Trophoblast cell (in vitro differentiated cells and primary cell): Measurements from ENCODE around the gene MBD3L3.
"Not testable (repeated sequence)": the region's sequence is repeated elsewhere in the genome, so short reads cannot be mapped to it uniquely, and the experiment has no call there.

Experiments used
- DNase-seq, 2 donors: peaks; one replicate each; pipeline ENCODE4 v3.0.0-alpha.2; 2016
- H2AFZ ChIP-seq: 2 replicates; pipeline ENCODE4 v1.6.1; 2013; ENCODE audit warnings: low read length, moderate library complexity, mild to moderate bottlenecking; ENCODE audit not compliant: insufficient read depth, poor library complexity
- H2AK5ac ChIP-seq: 2 replicates; pipeline ENCODE4 v1.6.1; 2013; ENCODE audit warnings: mild to moderate bottlenecking, low read length
- H2BK120ac ChIP-seq: 2 replicates; pipeline ENCODE4 v1.6.1; 2013; ENCODE audit warnings: low read length, mild to moderate bottlenecking, moderate library complexity; ENCODE audit not compliant: insufficient read depth, poor library complexity
- H2BK12ac ChIP-seq: 2 replicates; pipeline ENCODE4 v1.6.1; 2013; ENCODE audit warnings: mild to moderate bottlenecking, low read length, moderate library complexity
- H2BK5ac ChIP-seq: 2 replicates; pipeline ENCODE4 v1.6.1; 2013; ENCODE audit warnings: low read length, low read depth, moderate library complexity, mild to moderate bottlenecking; ENCODE audit not compliant: poor library complexity
- H3K14ac ChIP-seq: 2 replicates; pipeline ENCODE4 v1.6.1; 2013; ENCODE audit warnings: mild to moderate bottlenecking, low read length
- H3K18ac ChIP-seq: 2 replicates; pipeline ENCODE4 v1.6.1; 2013; ENCODE audit warnings: mild to moderate bottlenecking, low read length
- H3K23ac ChIP-seq: 2 replicates; pipeline ENCODE4 v1.6.1; 2013; ENCODE audit warnings: low read length
- H3K27ac ChIP-seq: 2 replicates; pipeline ENCODE4 v1.5.1; 2013; ENCODE audit warnings: low read depth, mild to moderate bottlenecking, inconsistent platforms, low read length, moderate library complexity
- H3K27me3 ChIP-seq: 2 replicates; pipeline ENCODE4 v1.6.1; 2013; ENCODE audit warnings: inconsistent platforms, mild to moderate bottlenecking, low read length, moderate library complexity; ENCODE audit not compliant: insufficient read depth
- H3K36me3 ChIP-seq, 2 experiments: 1 replicate in 1 of 2; 2 replicates in 1 of 2; pipeline ENCODE4 v1.6.1; 2013; ENCODE audit warnings: low read length in 2 of 2, mild to moderate bottlenecking in 2 of 2, moderate library complexity in 1 of 2; ENCODE audit not compliant: insufficient read depth in 2 of 2, control insufficient read depth in 1 of 2
- H3K4ac ChIP-seq: 2 replicates; pipeline ENCODE4 v1.6.1; 2013; ENCODE audit warnings: low read depth, mild to moderate bottlenecking, low read length, moderate library complexity
- H3K4me1 ChIP-seq, 2 experiments: 1 replicate in 1 of 2; 2 replicates in 1 of 2; pipeline ENCODE4 v1.6.1; 2013; ENCODE audit warnings: low read length in 2 of 2, mild to moderate bottlenecking in 2 of 2, moderate library complexity in 1 of 2; ENCODE audit not compliant: insufficient read depth in 2 of 2, control insufficient read depth in 1 of 2
- H3K4me2 ChIP-seq: 2 replicates; pipeline ENCODE4 v1.6.1; 2013; ENCODE audit warnings: inconsistent platforms, mild to moderate bottlenecking, low read length, moderate library complexity
- H3K4me3 ChIP-seq: 2 replicates; pipeline ENCODE4 v1.5.1; 2013; ENCODE audit warnings: mild to moderate bottlenecking, low read depth, low read length, inconsistent platforms
- H3K79me1 ChIP-seq: one replicate; pipeline ENCODE4 v1.6.1; 2013; ENCODE audit warnings: low read length
- H3K79me2 ChIP-seq: 2 replicates; pipeline ENCODE4 v1.6.1; 2013; ENCODE audit warnings: low read length, mild to moderate bottlenecking; ENCODE audit not compliant: control insufficient read depth, insufficient read depth, poor library complexity
- H3K9ac ChIP-seq: 2 replicates; pipeline ENCODE4 v1.6.1; 2013; ENCODE audit warnings: mild to moderate bottlenecking, low read length
- H3K9me3 ChIP-seq: 2 replicates; pipeline ENCODE4 v1.6.1; 2013; ENCODE audit warnings: low read depth, mild to moderate bottlenecking, control low read depth, inconsistent platforms, low read length; ENCODE audit not compliant: insufficient read depth
- H4K12ac ChIP-seq: 2 replicates; pipeline ENCODE4 v1.6.1; 2013; ENCODE audit warnings: low read depth, mild to moderate bottlenecking, low read length, moderate library complexity
- H4K8ac ChIP-seq: 2 replicates; pipeline ENCODE4 v1.6.1; 2013; ENCODE audit warnings: low read depth, mild to moderate bottlenecking, low read length, moderate library complexity
- H4K91ac ChIP-seq: one replicate; pipeline ENCODE4 v1.6.1; 2013; ENCODE audit warnings: low read depth, mild to moderate bottlenecking, low read length, moderate library complexity
- WGBS: extraction: QIAGEN DNeasy Blood & Tissue Kit; methylation state at CpG from one replicate; pipeline ENCODE4 v1.1.7; 2013; ENCODE audit warnings: missing lambda C conversion rate; ENCODE audit not compliant: insufficient read length, insufficient coverage; ENCODE audit errors: extremely low coverage; 5-methylcytosine and 5-hydroxymethylcytosine counted together

Gene MBD3L3

GRCh38 chr19:7040079-7040478, 18.4 kb downstream of the MBD3L3 start, which contains the start of gene MBD3L4:
TSS of gene MBD3L4 (minus strand) at chr19:7040179. CDS start at chr19:7040144, 35 bp downstream.
- not testable (repeated sequence) for H4K8ac ChIP-seq, DNase-seq, H2AK5ac ChIP-seq, H3K4me1 ChIP-seq, H3K27ac ChIP-seq, H3K23ac ChIP-seq, H2BK120ac ChIP-seq, H4K12ac ChIP-seq, H3K79me1 ChIP-seq, H3K4me3 ChIP-seq, H3K9ac ChIP-seq, H2BK12ac ChIP-seq, H3K4me2 ChIP-seq, H3K36me3 ChIP-seq, H2BK5ac ChIP-seq, H3K79me2 ChIP-seq, H3K14ac ChIP-seq, H3K27me3 ChIP-seq, H3K18ac ChIP-seq, H2AFZ ChIP-seq, H4K91ac ChIP-seq, H3K9me3 ChIP-seq, H3K4ac ChIP-seq
- WGBS, result no CpG with 5 or more reads among the region's 9 CpGs

GRCh38 chr19:7030278-7030677, 28.2 kb downstream of the MBD3L3 start, which contains the start of gene MBD3L5:
TSS of gene MBD3L5 (plus strand) at chr19:7030578. CDS start at chr19:7030612, 34 bp downstream.
- H3K27me3 ChIP-seq, H4K8ac ChIP-seq, H3K9ac ChIP-seq, H3K79me1 ChIP-seq, H2AK5ac ChIP-seq, H3K23ac ChIP-seq, H4K91ac ChIP-seq, H2BK12ac ChIP-seq, DNase-seq, H3K27ac ChIP-seq, H3K14ac ChIP-seq, H3K18ac ChIP-seq, H2AFZ ChIP-seq, H2BK5ac ChIP-seq, H3K4me3 ChIP-seq, H3K79me2 ChIP-seq, H3K36me3 ChIP-seq, H3K4ac ChIP-seq, H3K4me1 ChIP-seq, H3K4me2 ChIP-seq, H3K9me3 ChIP-seq, H4K12ac ChIP-seq, H2BK120ac ChIP-seq: not testable (repeated sequence)
- WGBS, result no CpG with 5 or more reads among the region's 9 CpGs

- not testable (repeated sequence) for H3K36me3 ChIP-seq, H3K79me2 ChIP-seq, H4K12ac ChIP-seq, H3K79me1 ChIP-seq, H3K27me3 ChIP-seq, H2BK12ac ChIP-seq, H4K91ac ChIP-seq, H3K4me1 ChIP-seq, H3K4me2 ChIP-seq, H4K8ac ChIP-seq, H3K9me3 ChIP-seq, H2AFZ ChIP-seq, H3K9ac ChIP-seq, H3K4me3 ChIP-seq, H2BK5ac ChIP-seq, H3K4ac ChIP-seq, H3K18ac ChIP-seq, H3K14ac ChIP-seq, H3K27ac ChIP-seq, H2BK120ac ChIP-seq, H2AK5ac ChIP-seq, DNase-seq, H3K23ac ChIP-seq
- WGBS, result no CpG with 5 or more reads among the region's 1 CpG
These were observed 29.7 kb downstream of the MBD3L3 start for GRCh38 chr19:7028790-7029189.

GRCh38 chr19:7021331-7021730, 37.1 kb downstream of the MBD3L3 start, which contains the start of gene MBD3L2B:
TSS of gene MBD3L2B (minus strand) at chr19:7021431. CDS start at chr19:7021397, 34 bp downstream.
- H3K4me3 ChIP-seq, H4K12ac ChIP-seq, H3K18ac ChIP-seq, H3K27me3 ChIP-seq, H2AK5ac ChIP-seq, H4K8ac ChIP-seq, H3K4me2 ChIP-seq, DNase-seq, H2BK5ac ChIP-seq, H2BK120ac ChIP-seq, H3K9ac ChIP-seq, H3K9me3 ChIP-seq, H3K79me2 ChIP-seq, H3K27ac ChIP-seq, H3K79me1 ChIP-seq, H3K36me3 ChIP-seq, H3K4ac ChIP-seq, H2BK12ac ChIP-seq, H2AFZ ChIP-seq, H4K91ac ChIP-seq, H3K23ac ChIP-seq, H3K14ac ChIP-seq, H3K4me1 ChIP-seq: not testable (repeated sequence)
- WGBS, result no CpG with 5 or more reads among the region's 6 CpGs
